ENCODE measurements around the gene PLEK. TPM values are rescaled to one million over a fixed set of nuclear protein-coding genes. Genes with fewer than 3 reads are reported as not detected.
"Not testable (repeated sequence)": the region's sequence is repeated elsewhere in the genome, so short reads cannot be mapped to it uniquely, and the experiment has no call there.

PLEK gene
- polyA plus RNA-seq, 1 donor from 2014 or later, result 0.07 TPM

GRCh38 chr2:68375582-68375981, 10.5 kb downstream of the PLEK start:
- Histone ChIP-seq H3K27me3 (ENCODE audit: insufficient read depth, low read depth, low read length) (no peaks in the 10 kb centered on the region), H3K9me3 (ENCODE audit: low read length) (no peaks in the 10 kb centered on the region), H3K4me3 (ENCODE audit: low read length) (no peak overlapping the region), H3F3A (ENCODE audit: insufficient read depth, low read length, poor library complexity, severe bottlenecking) (no peaks in the 10 kb centered on the region), H3K79me2 (replicated peaks; ENCODE audit: insufficient read depth, low read length) (no peaks in the 10 kb centered on the region), H3K27ac (ENCODE audit: low read length) (no peak overlapping the region), H3K9me2 (ENCODE audit: insufficient read depth, low read length) (no peaks in the 10 kb centered on the region), H4K20me1 (ENCODE audit: insufficient read depth) (no peaks in the 10 kb centered on the region), H3K9ac (ENCODE audit: low read length) (no peak overlapping the region), H3K36me3 (ENCODE audit: insufficient read depth, low read length) (no peaks in the 10 kb centered on the region), H3K4me2 (ENCODE audit: low read length) (no peak overlapping the region), H2AFZ (ENCODE audit: low read depth, low read length) (no peak overlapping the region)
- no peak for TF ChIP-seq SMC3 (conservative IDR thresholded peaks at IDR 0.05; ENCODE audit: poor library complexity)
- TF ChIP-seq MXI1 (conservative IDR thresholded peaks at IDR 0.05; ENCODE audit: poor library complexity, severe bottlenecking), result no peak
- no peak for TF ChIP-seq POLR2AphosphoS5 (IDR thresholded peaks at IDR 0.05)
- TF ChIP-seq REST (IDR thresholded peaks at IDR 0.05; ENCODE audit: borderline replicate concordance), result no peak
- TF ChIP-seq EZH2 (IDR thresholded peaks at IDR 0.05; ENCODE audit: borderline replicate concordance, insufficient read depth, low read length, poor library complexity, severe bottlenecking), result no peak
- no peak for TF ChIP-seq CTCF (IDR thresholded peaks at IDR 0.05; ENCODE audit: poor library complexity, severe bottlenecking)
- no peak for TF ChIP-seq EP300 (conservative IDR thresholded peaks at IDR 0.05; ENCODE audit: poor library complexity, severe bottlenecking)
- no peak for TF ChIP-seq TAF1 (IDR thresholded peaks at IDR 0.05; ENCODE audit: low read depth)
- TF ChIP-seq RAD21 (conservative IDR thresholded peaks at IDR 0.05), result no peak

- H3K27ac ChIP-seq (ENCODE audit: low read length), result no peak overlapping the region
- H2AFZ ChIP-seq (ENCODE audit: low read depth, low read length), result no peak overlapping the region
- no peak overlapping the region for H3K4me3 ChIP-seq (ENCODE audit: low read length)
- peak; percentile 62 for TF ChIP-seq POLR2AphosphoS5 (IDR thresholded peaks at IDR 0.05)
- no peak for TF ChIP-seq TAF1 (IDR thresholded peaks at IDR 0.05; ENCODE audit: low read depth)
- H3K9me3 ChIP-seq (ENCODE audit: low read length), result no peaks in the 10 kb centered on the region
- no peak overlapping the region for H3K4me2 ChIP-seq (ENCODE audit: low read length)
- no peaks in the 10 kb centered on the region for H3K27me3 ChIP-seq (ENCODE audit: insufficient read depth, low read depth, low read length)
- H3K9me2 ChIP-seq (ENCODE audit: insufficient read depth, low read length), result no peaks in the 10 kb centered on the region
- H3K36me3 ChIP-seq (ENCODE audit: insufficient read depth, low read length), result no peaks in the 10 kb centered on the region
- no peak overlapping the region for H3K9ac ChIP-seq (ENCODE audit: low read length)
- H3K79me2 ChIP-seq (replicated peaks; ENCODE audit: insufficient read depth, low read length), result no peaks in the 10 kb centered on the region
- H4K20me1 ChIP-seq (ENCODE audit: insufficient read depth), result no peaks in the 10 kb centered on the region
- H3F3A ChIP-seq (ENCODE audit: insufficient read depth, low read length, poor library complexity, severe bottlenecking), result no peaks in the 10 kb centered on the region
Observed at GRCh38 chr2:68377137-68377780, 12.2 kb downstream of the PLEK start.

- H4K20me1 ChIP-seq (ENCODE audit: insufficient read depth); H3K79me2 ChIP-seq (replicated peaks; ENCODE audit: insufficient read depth, low read length); H3K27ac ChIP-seq (ENCODE audit: low read length); H3K9me2 ChIP-seq (ENCODE audit: insufficient read depth, low read length); H3K27me3 ChIP-seq (ENCODE audit: insufficient read depth, low read depth, low read length); H3F3A ChIP-seq (ENCODE audit: insufficient read depth, low read length, poor library complexity, severe bottlenecking); H2AFZ ChIP-seq (ENCODE audit: low read depth, low read length); H3K4me2 ChIP-seq (ENCODE audit: low read length); H3K4me3 ChIP-seq (ENCODE audit: low read length); H3K9ac ChIP-seq (ENCODE audit: low read length); H3K36me3 ChIP-seq (ENCODE audit: insufficient read depth, low read length); H3K9me3 ChIP-seq (ENCODE audit: low read length): not testable (repeated sequence)
Observed at GRCh38 chr2:68378779-68379178, 13.7 kb downstream of the PLEK start.
